IMR-90 (cell line): ENCODE results near the gene PSPH. TPM values are rescaled to one million over a fixed set of nuclear protein-coding genes. Genes with fewer than 3 reads are reported as not detected.

Source experiments
- ATAC-seq: fragments of 200-7000 bp; cut with Tn5 transposase; 2 replicates; pipeline ENCODE4 v1.9.1; 2020; ENCODE audit warnings: low read depth, mild to moderate bottlenecking, moderate library complexity
- BruUV-seq: library from RNA; stranded (reverse); fragments of 400-500 nt; replicated peaks from 2 replicates; lab custom pipeline; 2021; lab: Mats Ljungman, UMichigan
- CTCF ChIA-PET: fragments of 300-600 bp; formaldehyde crosslinking; extraction: SDS; loops from one replicate; lab custom pipeline; 2021; ENCODE audit warnings: antibody characterized with exemption; lab: Yijun Ruan, JAX
- POLR2A ChIA-PET: fragments of 300-600 bp; sonication (Branson Sonifier 250); formaldehyde crosslinking; loops from one replicate; lab custom pipeline; 2022; ENCODE audit warnings: antibody characterized with exemption; ENCODE audit not compliant: unreplicated experiment; lab: Charles Lee
- DNase-seq: peaks from one replicate; pipeline ENCODE4 v3.0.0; 2013
- H2AFZ ChIP-seq: replicated peaks from 2 replicates; pipeline ENCODE3; 2013; ENCODE audit warnings: low read length, mild to moderate bottlenecking; ENCODE audit not compliant: poor library complexity
- H2AK5ac ChIP-seq: 2 replicates; pipeline ENCODE4 v1.6.1; 2013; ENCODE audit warnings: low read depth, low read length, inconsistent platforms
- H2AK9ac ChIP-seq: replicated peaks from 2 replicates; pipeline ENCODE3; 2013; ENCODE audit warnings: mild to moderate bottlenecking, low read depth, low read length, moderate library complexity; ENCODE audit not compliant: poor library complexity
- H2BK120ac ChIP-seq: 2 replicates; pipeline ENCODE4 v1.6.1; 2013; ENCODE audit warnings: low read depth, low read length, inconsistent platforms
- H2BK15ac ChIP-seq: 3 replicates; pipeline ENCODE4 v1.6.1; 2013; ENCODE audit warnings: low read depth, low read length, inconsistent platforms
- H2BK20ac ChIP-seq: 2 replicates; pipeline ENCODE4 v1.6.1; 2013; ENCODE audit warnings: low read depth, mild to moderate bottlenecking, inconsistent platforms, low read length, moderate library complexity
- H2BK5ac ChIP-seq: 2 replicates; pipeline ENCODE4 v1.6.1; 2013; ENCODE audit warnings: mild to moderate bottlenecking, low read depth, low read length, inconsistent platforms; ENCODE audit not compliant: poor library complexity, severe bottlenecking
- H3K14ac ChIP-seq: replicated peaks from 2 replicates; pipeline ENCODE4 v1.6.1; 2013; ENCODE audit warnings: low read depth, low read length, inconsistent platforms
- H3K18ac ChIP-seq: 2 replicates; pipeline ENCODE4 v1.6.1; 2013; ENCODE audit warnings: low read depth, low read length, control low read depth
- H3K23ac ChIP-seq: 2 replicates; pipeline ENCODE4 v1.6.1; 2013; ENCODE audit warnings: low read depth, low read length, inconsistent platforms
- H3K27ac ChIP-seq: 2 replicates; pipeline ENCODE4 v1.5.1; 2013; ENCODE audit warnings: mild to moderate bottlenecking, control low read depth, low read length; ENCODE audit not compliant: insufficient read depth
- H3K27me3 ChIP-seq: 2 replicates; pipeline ENCODE4 v1.6.1; 2013; ENCODE audit warnings: low read length; ENCODE audit not compliant: control insufficient read depth, insufficient read depth
- H3K36me3 ChIP-seq: 2 replicates; pipeline ENCODE4 v1.6.1; 2013; ENCODE audit warnings: low read length, mixed read lengths; ENCODE audit not compliant: control insufficient read depth, insufficient read depth
- H3K4ac ChIP-seq: 2 replicates; pipeline ENCODE4 v1.6.1; 2013; ENCODE audit warnings: low read depth, low read length, inconsistent platforms
- H3K4me1 ChIP-seq: 2 replicates; pipeline ENCODE4 v1.6.1; 2013; ENCODE audit warnings: low read length, mixed read lengths; ENCODE audit not compliant: control insufficient read depth, insufficient read depth
- H3K4me2 ChIP-seq: 2 replicates; pipeline ENCODE4 v1.6.1; 2013; ENCODE audit warnings: low read depth, mild to moderate bottlenecking, control low read depth, low read length, moderate library complexity
- H3K4me3 ChIP-seq: 2 replicates; pipeline ENCODE4 v1.5.1; 2013; ENCODE audit warnings: low read depth, mild to moderate bottlenecking, control low read depth, low read length, moderate library complexity; ENCODE audit not compliant: insufficient read depth
- H3K56ac ChIP-seq: 2 replicates; pipeline ENCODE4 v1.6.1; 2013; ENCODE audit warnings: low read length, inconsistent platforms; ENCODE audit not compliant: insufficient read depth; ENCODE audit errors: extremely low read depth
- H3K79me1 ChIP-seq, 2 experiments: 2 replicates each; pipeline ENCODE4 v1.6.1; 2013; ENCODE audit warnings: low read length in 2 of 2, inconsistent platforms in 1 of 2, low read depth in 1 of 2
- H3K9ac ChIP-seq: 2 replicates; pipeline ENCODE4 v1.6.1; 2013; ENCODE audit warnings: low read depth, low read length, control low read depth
- H3K9me1 ChIP-seq: 2 replicates; pipeline ENCODE4 v1.6.1; 2013; ENCODE audit warnings: low read length, inconsistent platforms; ENCODE audit not compliant: insufficient read depth
- H3K9me3 ChIP-seq: 2 replicates; pipeline ENCODE4 v1.6.1; 2013; ENCODE audit warnings: low read length; ENCODE audit not compliant: control insufficient read depth, insufficient read depth
- H4K20me1 ChIP-seq: 2 replicates; pipeline ENCODE4 v1.6.1; 2013; ENCODE audit warnings: low read length, inconsistent platforms; ENCODE audit not compliant: insufficient read depth
- H4K5ac ChIP-seq: 2 replicates; pipeline ENCODE4 v1.6.1; 2013; ENCODE audit warnings: mild to moderate bottlenecking, low read depth, low read length, control low read depth
- H4K8ac ChIP-seq, 2 experiments: 2 replicates each; pipeline ENCODE4 v1.6.1; 2013; ENCODE audit warnings: low read depth in 2 of 2, low read length in 2 of 2, control low read depth in 1 of 2, inconsistent platforms in 1 of 2
- H4K91ac ChIP-seq: 2 replicates; pipeline ENCODE4 v1.6.1; 2013; ENCODE audit warnings: low read depth, low read length, inconsistent platforms; ENCODE audit not compliant: insufficient read depth
- BHLHE40 ChIP-seq: fragments of 150-350 bp; IDR thresholded peaks from 2 replicates; pipeline ENCODE4 v1.6.1; 2016; ENCODE audit warnings: mild to moderate bottlenecking, low read depth, low read length
- CEBPB ChIP-seq: IDR thresholded peaks from 2 replicates; pipeline ENCODE4 v1.6.1; 2012; ENCODE audit warnings: low read depth, low read length, improper control_type of control experiment
- CTCF ChIP-seq: conservative IDR thresholded peaks from 2 replicates; pipeline ENCODE4 v1.5.1; 2012; ENCODE audit warnings: mild to moderate bottlenecking, low read depth, low read length, improper control_type of control experiment
- ELK1 ChIP-seq: fragments of 150-350 bp; IDR thresholded peaks from 2 replicates; pipeline ENCODE4 v1.6.1; 2016; ENCODE audit warnings: low read depth, mild to moderate bottlenecking, low read length, moderate library complexity, borderline replicate concordance
- FOS ChIP-seq: fragments of 150-350 bp; IDR thresholded peaks from 2 replicates; pipeline ENCODE4 v1.6.1; 2016; ENCODE audit warnings: low read depth, low read length
- MAFK ChIP-seq: IDR thresholded peaks from 2 replicates; pipeline ENCODE4 v1.6.1; 2012; ENCODE audit warnings: low read depth, low read length, improper control_type of control experiment
- MXI1 ChIP-seq: IDR thresholded peaks from 2 replicates; pipeline ENCODE4 v1.6.1; 2012; ENCODE audit warnings: low read depth, mild to moderate bottlenecking, low read length, moderate library complexity, borderline replicate concordance
- NFE2L2 ChIP-seq: fragments of 150-350 bp; IDR thresholded peaks from 2 replicates; pipeline ENCODE4 v1.6.1; 2016; ENCODE audit warnings: low read depth, mild to moderate bottlenecking, low read length
- POLR2A ChIP-seq: IDR thresholded peaks from 2 replicates; pipeline ENCODE4 v1.6.1; 2012; ENCODE audit warnings: mild to moderate bottlenecking, low read depth, low read length
- RAD21 ChIP-seq: IDR thresholded peaks from 2 replicates; pipeline ENCODE4 v1.6.1; 2012; ENCODE audit warnings: low read length, improper control_type of control experiment
- RCOR1 ChIP-seq: IDR thresholded peaks from 2 replicates; pipeline ENCODE4 v1.6.1; 2012; ENCODE audit warnings: mild to moderate bottlenecking, low read length, improper control_type of control experiment; ENCODE audit not compliant: insufficient replicate concordance
- RFX5 ChIP-seq: IDR thresholded peaks from 2 replicates; pipeline ENCODE4 v1.8.0; 2012; ENCODE audit warnings: low read depth, mild to moderate bottlenecking, low read length, moderate library complexity
- USF2 ChIP-seq: fragments of 150-350 bp; IDR thresholded peaks from 2 replicates; pipeline ENCODE4 v1.6.1; 2017; ENCODE audit warnings: mild to moderate bottlenecking, antibody characterized with exemption, low read length, low read depth
- WGBS, 2 experiments: methylation state at CpG; one replicate each; pipeline versions ENCODE4 v1.1.5 to v1.1.7; 2013; ENCODE audit warnings: missing lambda C conversion rate in 2 of 2; ENCODE audit not compliant: insufficient read length in 1 of 2; ENCODE audit errors: extremely low coverage in 2 of 2; 5-methylcytosine and 5-hydroxymethylcytosine counted together
- dilution Hi-C: fragments of 300-500 bp; cut with HindIII; formaldehyde crosslinking; loops from one replicate; pipeline ENCODE4 v1.14.3; 2018; ENCODE audit warnings: low sequenced_read_pairs; ENCODE audit not compliant: unreplicated experiment
- in situ Hi-C: fragments of 300-500 bp; cut with MboI; formaldehyde crosslinking; loops from 3 replicates; pipeline ENCODE4 v1.14.3; 2019; ENCODE audit warnings: low sequenced_read_pairs, inconsistent platforms, mixed read lengths
- intact Hi-C: fragments of 100-400 bp; cut with micrococcal nuclease; formaldehyde crosslinking; loops from 2 replicates; pipeline ENCODE4 v1.10.0; 2022
- polyA plus RNA-seq, 3 experiments: library from polyadenylated mRNA; depleted of rRNA; stranded (reverse); fragments of >200 nt; gene quantifications; 2 replicates each; pipeline ENCODE4 v1.2.3, GENCODE V29; 2012; ENCODE audit warnings: low replicate concordance in 1 of 3
- total RNA-seq: library from RNA; depleted of rRNA; stranded (reverse); fragments of >200 nt; gene quantifications from 2 replicates; pipeline ENCODE4 v1.2.3, GENCODE V29; 2012

The PSPH gene
- total and polyA plus RNA-seq, 2 of the 4 experiments (the other 2 are of a cell fraction), result 31.8 to 48.4 TPM

GRCh38 chr7:55966851-55967250 lies 84.4 kb downstream of the PSPH start:
- WGBS, 2 experiments, result 98% methylated on average over 5 of the region's 6 CpGs; no CpG with 5 or more reads in 1 of the 2 experiments
- H3K14ac ChIP-seq, result no peak overlapping the region
- POLR2A ChIA-PET, result no interaction called here

More at GRCh38 chr7:55966851-55967250, 84.4 kb downstream of the PSPH start:
- Histone ChIP-seq H3K27ac (no peak overlapping the region), H3K9me3 (no peaks in the 10 kb centered on the region), H3K36me3 (peaks cover 9% of the 10 kb centered on the region), H3K9ac (no peak overlapping the region), H2BK5ac (no peak overlapping the region), H2BK120ac (no peak overlapping the region), H3K23ac (no peak overlapping the region), H4K20me1 (peaks cover 24% of the 10 kb centered on the region), H3K4ac (no peak overlapping the region), H2AK5ac (no peak overlapping the region), H2AK9ac (no peak overlapping the region), H3K79me1 (peaks cover 21 to 55% of the 10 kb centered on the region in 2 experiments), H3K56ac (no peak overlapping the region), H4K91ac (no peak overlapping the region), H2AFZ (no peak overlapping the region), H3K18ac (no peak overlapping the region), H3K4me3 (no peak overlapping the region), H2BK15ac (no peak overlapping the region), H3K4me2 (no peak overlapping the region), H3K9me1 (peaks cover 4% of the 10 kb centered on the region; the same call in 1 of the 2 replicates), H4K8ac (no peak overlapping the region), H4K5ac (no peak overlapping the region), H2BK20ac (no peak overlapping the region), H3K27me3 (no peaks in the 10 kb centered on the region), H3K4me1 (peaks cover 6% of the 10 kb centered on the region; the same call in 1 of the 2 replicates)
- ATAC-seq (no peak), DNase-seq (no peak)
- CTCF ChIA-PET, result no interaction called here
- dilution Hi-C loops, result no loop called here
- TF ChIP-seq RCOR1 (no peak), POLR2A (no peak), BHLHE40 (no peak), RFX5 (no peak), MXI1 (no peak), RAD21 (no peak), NFE2L2 (no peak), FOS (no peak), CTCF (no peak), MAFK (no peak), USF2 (no peak), ELK1 (no peak), CEBPB (no peak)
- intact Hi-C loops, result no loop called here
- in situ Hi-C loops, result loop anchor here (25.0 kb wide), 2 partner anchors 530 to 680 kb away; no protein-coding TSS in a partner anchor
- no TSS peak for BruUV-seq
